ENCODE data around the gene KREMEN2. TPM values are rescaled to one million over a fixed set of nuclear protein-coding genes. Genes with fewer than 3 reads are reported as not detected.

KREMEN2 gene
- total and polyA plus RNA-seq, 2 of the 4 experiments (the other 2 are of a cell fraction) = 0.03 TPM; not detected in 1

- CTCF ChIA-PET = no interaction called here
- no TSS peak for BruUV-seq (replicated peaks)
These were observed 2.7 kb downstream of the KREMEN2 start for GRCh38 chr16:2966808-2967191.

More at GRCh38 chr16:2966808-2967191, 2.7 kb downstream of the KREMEN2 start:
- WGBS, 2 experiments (ENCODE audit: extremely low coverage in 2 of 2, insufficient read length in 1 of 2) = 8% methylated on average over 19 of the region's 46 CpGs; no CpG with 5 or more reads in 1 of the 2 experiments
- TF ChIP-seq FOS (IDR thresholded peaks at IDR 0.05; ENCODE audit: low read depth, low read length) (no peak), MXI1 (IDR thresholded peaks at IDR 0.05; ENCODE audit: borderline replicate concordance, low read depth, low read length) (no peak), BHLHE40 (IDR thresholded peaks at IDR 0.05; ENCODE audit: low read depth, low read length) (no peak), CEBPB (IDR thresholded peaks at IDR 0.05; ENCODE audit: low read depth, low read length) (no peak), NFE2L2 (IDR thresholded peaks at IDR 0.05; ENCODE audit: low read depth, low read length) (no peak), SMC3 (IDR thresholded peaks at IDR 0.05; ENCODE audit: low read depth, low read length) (no peak), RFX5 (IDR thresholded peaks at IDR 0.05; ENCODE audit: low read depth, low read length) (no peak), MAZ (IDR thresholded peaks at IDR 0.05; ENCODE audit: borderline replicate concordance, low read depth, low read length) (no peak), CHD1 (IDR thresholded peaks at IDR 0.05; ENCODE audit: low read depth, low read length) (no peak), MAFK (IDR thresholded peaks at IDR 0.05; ENCODE audit: low read depth, low read length) (no peak), CTCF (conservative IDR thresholded peaks at IDR 0.05; ENCODE audit: low read depth, low read length) (no peak), RCOR1 (IDR thresholded peaks at IDR 0.05; ENCODE audit: insufficient replicate concordance, low read length) (no peak), ELK1 (IDR thresholded peaks at IDR 0.05; ENCODE audit: borderline replicate concordance, low read depth, low read length) (no peak), POLR2A (IDR thresholded peaks at IDR 0.05; ENCODE audit: low read depth, low read length) (no peak), RAD21 (IDR thresholded peaks at IDR 0.05; ENCODE audit: low read length) (no peak)
- TF ChIP-seq, protein P1, sequence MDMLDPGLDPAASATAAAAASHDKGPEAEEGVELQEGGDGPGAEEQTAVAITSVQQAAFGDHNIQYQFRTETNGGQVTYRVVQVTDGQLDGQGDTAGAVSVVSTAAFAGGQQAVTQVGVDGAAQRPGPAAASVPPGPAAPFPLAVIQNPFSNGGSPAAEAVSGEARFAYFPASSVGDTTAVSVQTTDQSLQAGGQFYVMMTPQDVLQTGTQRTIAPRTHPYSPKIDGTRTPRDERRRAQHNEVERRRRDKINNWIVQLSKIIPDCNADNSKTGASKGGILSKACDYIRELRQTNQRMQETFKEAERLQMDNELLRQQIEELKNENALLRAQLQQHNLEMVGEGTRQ (IDR thresholded peaks at IDR 0.05; ENCODE audit: low read depth, low read length) = no peak
- Histone ChIP-seq H3K9me3 (ENCODE audit: control insufficient read depth, insufficient read depth, low read length) (no peaks in the 10 kb centered on the region; the same call in 1 of the 2 replicates), H3K14ac (replicated peaks; ENCODE audit: low read depth, low read length) (no peak overlapping the region), H3K9ac (ENCODE audit: low read depth, low read length) (no peak overlapping the region), H2BK120ac (ENCODE audit: low read depth, low read length) (no peak overlapping the region), H3K4me3 (ENCODE audit: insufficient read depth, low read depth, low read length) (no peak overlapping the region), H4K5ac (ENCODE audit: low read depth, low read length) (no peak overlapping the region), H2AK5ac (ENCODE audit: low read depth, low read length) (no peak overlapping the region), H2BK20ac (ENCODE audit: low read depth, low read length) (no peak overlapping the region), H2AK9ac (replicated peaks; ENCODE audit: low read depth, low read length, poor library complexity) (no peak overlapping the region), H4K20me1 (ENCODE audit: insufficient read depth, low read length) (peaks cover 33% of the 10 kb centered on the region), H4K8ac (ENCODE audit: low read depth in 2 of 2, low read length in 2 of 2) (no peak overlapping the region), H3K27me3 (ENCODE audit: control insufficient read depth, insufficient read depth, low read length) (peaks cover 52% of the 10 kb centered on the region), H3K23ac (ENCODE audit: low read depth, low read length) (no peak overlapping the region), H3K79me1 (ENCODE audit: low read depth in 1 of 2, low read length in 2 of 2) (peaks cover 5 to 20% of the 10 kb centered on the region in 2 experiments; a peak in 3 of 4 replicates), H3K4ac (ENCODE audit: low read depth, low read length) (no peak overlapping the region), H2BK5ac (ENCODE audit: low read depth, low read length, poor library complexity, severe bottlenecking) (no peak overlapping the region), H3K4me2 (ENCODE audit: low read depth, low read length) (no peak overlapping the region), H3K56ac (ENCODE audit: extremely low read depth, insufficient read depth, low read length) (no peak overlapping the region), H3K9me1 (ENCODE audit: insufficient read depth, low read length) (peaks cover 17% of the 10 kb centered on the region), H3K36me3 (ENCODE audit: control insufficient read depth, insufficient read depth, low read length) (peaks cover under 1% of the 10 kb centered on the region; the same call in 1 of the 2 replicates), H3K27ac (ENCODE audit: insufficient read depth, low read length) (no peak overlapping the region), H2AFZ (replicated peaks; ENCODE audit: low read length, poor library complexity) (peak overlapping the region; percentile 3), H3K18ac (ENCODE audit: low read depth, low read length) (no peak overlapping the region), H3K4me1 (ENCODE audit: control insufficient read depth, insufficient read depth, low read length) (peaks cover 7% of the 10 kb centered on the region; the same call in 1 of the 2 replicates), H2BK15ac (ENCODE audit: low read depth, low read length) (no peak overlapping the region), H4K91ac (ENCODE audit: insufficient read depth, low read depth, low read length) (no peak overlapping the region)
- intact Hi-C loops (cut with micrococcal nuclease) (no loop called here), dilution Hi-C loops (cut with HindIII; ENCODE audit: low sequenced_read_pairs, unreplicated experiment) (no loop called here), in situ Hi-C loops (cut with MboI; ENCODE audit: low sequenced_read_pairs) (no loop called here)
- no peak for ATAC-seq (ENCODE audit: low read depth)
- no peak for DNase-seq
- POLR2A ChIA-PET (ENCODE audit: unreplicated experiment) = no interaction called here
